Ovary (tissue), 9 donors: Measurements from ENCODE around the gene GPR157. TPM values are rescaled to one million over a fixed set of nuclear protein-coding genes. Genes with fewer than 3 reads are reported as not detected.

Source experiments
- DNase-seq, 5 donors: peaks; one replicate each; pipeline ENCODE4 v3.0.0-alpha.2; 2019 to 2020
- H3K27ac ChIP-seq, 2 donors: fragments of 200-600 bp; one replicate each; pipeline versions ENCODE4 v1.5.1 to v1.8.0; 2019 to 2022
- H3K27me3 ChIP-seq: fragments of 200-600 bp; one replicate; pipeline ENCODE4 v1.8.0; 2022
- H3K36me3 ChIP-seq: fragments of 200-600 bp; sonication (generic); one replicate; pipeline ENCODE4 v1.5.1; 2019
- H3K4me1 ChIP-seq: one replicate; pipeline ENCODE4 v1.8.1; 2013; ENCODE audit warnings: mild to moderate bottlenecking, moderate library complexity; ENCODE audit not compliant: insufficient read depth
- H3K4me3 ChIP-seq: fragments of 200-600 bp; sonication (generic); one replicate; pipeline ENCODE4 v1.5.1; 2017
- H3K9me3 ChIP-seq, 2 donors: fragments of 200-600 bp in 1 of 2; sonication (generic) in 1 of 2; one replicate each; pipeline versions ENCODE4 v1.5.1 to v1.8.1; 2013 to 2019; ENCODE audit warnings: mild to moderate bottlenecking in 1 of 2, moderate library complexity in 1 of 2
- CTCF ChIP-seq, 3 donors: fragments of 450-650 bp in 2 of 3; fragments of 200-600 bp in 1 of 3; IDR thresholded peaks; one replicate each; pipeline versions ENCODE4 v1.5.1 to v1.8.0; 2016 to 2022; ENCODE audit warnings: antibody characterized with exemption in 3 of 3, mild to moderate bottlenecking in 1 of 3
- EP300 ChIP-seq: sonication (generic); formaldehyde crosslinking; IDR thresholded peaks from one replicate; pipeline ENCODE4 v1.6.1; 2017; ENCODE audit warnings: antibody characterized with exemption
- POLR2A ChIP-seq: fragments of 450-650 bp; IDR thresholded peaks from one replicate; pipeline ENCODE4 v1.6.1; 2017; ENCODE audit warnings: antibody characterized with exemption, mild to moderate bottlenecking, moderate library complexity
- WGBS, 3 donors: extraction: QIAGEN DNeasy Blood & Tissue Kit in 1 of 3; methylation state at CpG; one replicate each; pipeline versions ENCODE4 v1.1.5 to v1.1.7; 2013 to 2017; 5-methylcytosine and 5-hydroxymethylcytosine counted together
- intact Hi-C, 4 donors: fragments of 100-400 bp; cut with DNase I; formaldehyde crosslinking; loops; one replicate each; pipeline versions ENCODE4 v1.11.0 to v1.15.1; 2022 to 2023
- polyA plus RNA-seq, 2 donors: library from polyadenylated mRNA; stranded (reverse); fragments of 200-250 nt in 1 of 2; fragments of 350-450 nt in 1 of 2; fragmentation: Illumina TruSeq in 1 of 2; extraction: RNeasy Lipid Tissue Mini Kit (QIAGEN cat#74804) in 1 of 2; gene quantifications; one replicate each; pipeline ENCODE4 v1.2.3, GENCODE V29; 2013 to 2014
- total RNA-seq, 7 donors: library from RNA; depleted of rRNA in 2 of 7; stranded (reverse); fragments of >200 nt in 2 of 7; fragmentation: NEBNext Ultra II Directional in 3 of 7; extraction: Animal tissue kit (Norgen Biotek cat#: 25700) in 3 of 7; gene quantifications; one replicate each; pipeline versions ENCODE4 v1.1.0 to v1.2.4, GENCODE V29; 2016 to 2023
- donor health status: DM: no; HTN: no; CAD: no; lungs with moderate emphysema.
- donor health status: DM: no; HTN: no; CAD: no.
- donor health status: Bipolar disorder and iron deficiency.
- donor health status: DM: yes; HTN: yes; CAD: no.
- donor health status: DM: no; HTN: no; CAD: no.
- donor health status: DM: yes; HTN: yes; CAD: no.

The GPR157 gene
- total and polyA plus RNA-seq, 9 donors = 3.1 to 17.8 (median 8.6) TPM

- intact Hi-C loops = no loop called here
- Histone ChIP-seq H3K9me3 (no peaks in the 10 kb centered on the region), H3K4me3 (no peak overlapping the region), H3K27ac (peak overlapping the region; percentile 40 to 44), H3K36me3 (no peaks in the 10 kb centered on the region), H3K27me3 (no peaks in the 10 kb centered on the region), H3K4me1 (peaks cover 8% of the 10 kb centered on the region)
- DNase-seq = no peak
- TF ChIP-seq EP300 (no peak), CTCF (IDR thresholded peaks at IDR 0.05) (no peak)
- WGBS, 3 donors = 42 to 47% (median 45%) methylated on average over 16 of the region's 16 CpGs
Observed at GRCh38 chr1:9151328-9151860, 22.5 kb upstream of the GPR157 start.

GRCh38 chr1:9150582-9151327 is 21.9 kb upstream of the GPR157 start:
- no peaks in the 10 kb centered on the region for H3K9me3 ChIP-seq
- intact Hi-C loops = no loop called here
- WGBS, 3 donors = 75 to 82% (median 80%) methylated on average over 16 of the region's 16 CpGs
- DNase-seq = peak in 2 of 5 donors; percentile 38 to 50
- H3K27ac ChIP-seq = peak overlapping the region in 1 of 2 donors; percentile 20
- H3K36me3 ChIP-seq = no peaks in the 10 kb centered on the region
- TF ChIP-seq CTCF (IDR thresholded peaks at IDR 0.05) (no peak), POLR2A (no peak), EP300 (no peak)
- H3K27me3 ChIP-seq = no peaks in the 10 kb centered on the region
- H3K4me3 ChIP-seq = no peak overlapping the region
- H3K4me1 ChIP-seq = peaks cover 8% of the 10 kb centered on the region

- H3K27ac ChIP-seq = peak overlapping the region; percentile 20 to 27
- no peak overlapping the region for H3K4me3 ChIP-seq
- intact Hi-C loops = loop anchor here in 1 of 4 donors (5.0 kb wide), 1 partner anchor 42 kb away; no protein-coding TSS in a partner anchor
- DNase-seq = no peak
- no peak for TF ChIP-seq EP300
- TF ChIP-seq POLR2A = no peak
- TF ChIP-seq CTCF (IDR thresholded peaks at IDR 0.05) = no peak
- H3K4me1 ChIP-seq = peaks cover 8% of the 10 kb centered on the region
- WGBS, 3 donors = 40 to 62% (median 42%) methylated on average over 17 of the region's 17 CpGs
- H3K9me3 ChIP-seq = no peaks in the 10 kb centered on the region
- no peaks in the 10 kb centered on the region for H3K27me3 ChIP-seq
- no peaks in the 10 kb centered on the region for H3K36me3 ChIP-seq
Observed at GRCh38 chr1:9149837-9150581, 21.1 kb upstream of the GPR157 start.

- no peak for TF ChIP-seq POLR2A
- no peak for TF ChIP-seq CTCF (IDR thresholded peaks at IDR 0.05)
- no peak for TF ChIP-seq EP300
- intact Hi-C loops = loop anchor here in 1 of 4 donors (5.0 kb wide), 1 partner anchor 43 kb away; no protein-coding TSS in a partner anchor
- 90 to 96% (median 95%) methylated on average over 3 of the region's 3 CpGs for whole genome bisulfite sequencing, 3 donors
- Histone ChIP-seq H3K9me3 (no peaks in the 10 kb centered on the region), H3K4me3 (no peak overlapping the region), H3K4me1 (peaks cover 8% of the 10 kb centered on the region), H3K27ac (peak overlapping the region in 1 of 2 donors; percentile 27), H3K36me3 (no peaks in the 10 kb centered on the region), H3K27me3 (no peaks in the 10 kb centered on the region)
- DNase-seq = no peak
Observed at GRCh38 chr1:9149151-9149550, 20.2 kb upstream of the GPR157 start.
